ENCODE results near the gene C1orf174. TPM values are rescaled to one million over a fixed set of nuclear protein-coding genes. Genes with fewer than 3 reads are reported as not detected.

C1orf174 gene
- total RNA-seq, 1 experiment from 2014 or later: 41.2 TPM

DNA sequence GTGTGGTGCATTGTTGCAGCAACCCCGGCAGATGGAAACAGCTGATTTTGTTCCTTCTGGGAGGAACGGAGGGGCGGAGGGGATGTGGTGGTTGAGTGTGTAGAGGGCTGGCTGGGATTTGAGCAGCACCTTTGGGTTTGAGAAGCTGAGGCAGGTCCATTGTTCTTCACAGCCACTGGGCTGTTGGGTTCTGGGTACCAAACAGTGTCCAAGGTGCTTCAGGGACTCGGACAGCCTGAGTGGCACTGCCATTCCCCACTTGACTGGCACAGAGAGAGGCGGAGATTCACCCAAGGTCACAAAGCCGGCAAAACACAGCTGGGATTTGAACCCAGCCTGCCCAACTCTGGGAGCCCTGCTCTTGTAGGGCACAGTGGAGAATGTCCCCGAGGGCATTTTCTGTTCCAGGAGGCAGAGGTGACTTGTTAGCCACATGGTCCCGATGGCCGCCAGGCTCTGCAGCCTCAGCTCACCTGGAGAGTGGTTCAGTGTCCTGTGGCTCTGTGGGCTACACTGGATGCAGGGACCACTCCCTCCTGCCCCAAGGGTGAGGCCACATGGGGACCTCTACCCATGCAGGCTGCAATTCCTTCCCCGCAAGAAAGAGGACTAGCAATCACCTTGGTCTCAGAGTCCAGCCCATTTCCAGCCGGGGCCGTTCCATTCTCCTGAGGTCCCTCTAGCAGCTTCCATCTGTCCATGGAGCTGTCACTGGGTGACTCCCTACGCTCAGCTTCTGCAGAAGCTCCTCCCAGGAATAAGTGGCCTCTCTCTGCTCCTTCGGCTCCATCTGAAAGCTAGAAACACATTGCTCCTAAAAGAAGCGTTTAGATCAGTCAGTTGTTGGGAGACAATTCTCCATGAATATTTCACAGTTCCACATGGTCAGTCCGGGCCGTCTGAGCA, 31.2 kb upstream of the C1orf174 start:
- Histone ChIP-seq H3K27ac (ENCODE audit: low read length) (no peak overlapping the region), H3K27me3 (ENCODE audit: control insufficient read depth, insufficient read depth, low read length) (peaks cover 8% of the 10 kb centered on the region; the same call in 1 of the 2 replicates), H3K36me3 (ENCODE audit: control insufficient read depth, insufficient read depth, low read length) (no peaks in the 10 kb centered on the region), H3K4me1 (ENCODE audit: control insufficient read depth, insufficient read depth, low read length) (no peaks in the 10 kb centered on the region), H3K4me3 (ENCODE audit: low read depth in 2 of 2, low read length in 2 of 2) (no peak overlapping the region), H3K9me3 (ENCODE audit: control insufficient read depth, insufficient read depth, low read depth, low read length) (no peaks in the 10 kb centered on the region)
- no TSS peak for BruUV-seq (replicated peaks)
- ATAC-seq (no peak), DNase-seq (ENCODE audit: low read depth, low spot score) (no peak)
- intact Hi-C loops (cut with micrococcal nuclease; ENCODE audit: unreplicated experiment): no loop called here
- TF ChIP-seq, protein P1, sequence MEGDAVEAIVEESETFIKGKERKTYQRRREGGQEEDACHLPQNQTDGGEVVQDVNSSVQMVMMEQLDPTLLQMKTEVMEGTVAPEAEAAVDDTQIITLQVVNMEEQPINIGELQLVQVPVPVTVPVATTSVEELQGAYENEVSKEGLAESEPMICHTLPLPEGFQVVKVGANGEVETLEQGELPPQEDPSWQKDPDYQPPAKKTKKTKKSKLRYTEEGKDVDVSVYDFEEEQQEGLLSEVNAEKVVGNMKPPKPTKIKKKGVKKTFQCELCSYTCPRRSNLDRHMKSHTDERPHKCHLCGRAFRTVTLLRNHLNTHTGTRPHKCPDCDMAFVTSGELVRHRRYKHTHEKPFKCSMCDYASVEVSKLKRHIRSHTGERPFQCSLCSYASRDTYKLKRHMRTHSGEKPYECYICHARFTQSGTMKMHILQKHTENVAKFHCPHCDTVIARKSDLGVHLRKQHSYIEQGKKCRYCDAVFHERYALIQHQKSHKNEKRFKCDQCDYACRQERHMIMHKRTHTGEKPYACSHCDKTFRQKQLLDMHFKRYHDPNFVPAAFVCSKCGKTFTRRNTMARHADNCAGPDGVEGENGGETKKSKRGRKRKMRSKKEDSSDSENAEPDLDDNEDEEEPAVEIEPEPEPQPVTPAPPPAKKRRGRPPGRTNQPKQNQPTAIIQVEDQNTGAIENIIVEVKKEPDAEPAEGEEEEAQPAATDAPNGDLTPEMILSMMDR (IDR thresholded peaks at IDR 0.05): no peak
- TF ChIP-seq POLR2AphosphoS5 (IDR thresholded peaks at IDR 0.05; ENCODE audit: low read depth, low read length): no peak
- TF ChIP-seq, protein P2, sequence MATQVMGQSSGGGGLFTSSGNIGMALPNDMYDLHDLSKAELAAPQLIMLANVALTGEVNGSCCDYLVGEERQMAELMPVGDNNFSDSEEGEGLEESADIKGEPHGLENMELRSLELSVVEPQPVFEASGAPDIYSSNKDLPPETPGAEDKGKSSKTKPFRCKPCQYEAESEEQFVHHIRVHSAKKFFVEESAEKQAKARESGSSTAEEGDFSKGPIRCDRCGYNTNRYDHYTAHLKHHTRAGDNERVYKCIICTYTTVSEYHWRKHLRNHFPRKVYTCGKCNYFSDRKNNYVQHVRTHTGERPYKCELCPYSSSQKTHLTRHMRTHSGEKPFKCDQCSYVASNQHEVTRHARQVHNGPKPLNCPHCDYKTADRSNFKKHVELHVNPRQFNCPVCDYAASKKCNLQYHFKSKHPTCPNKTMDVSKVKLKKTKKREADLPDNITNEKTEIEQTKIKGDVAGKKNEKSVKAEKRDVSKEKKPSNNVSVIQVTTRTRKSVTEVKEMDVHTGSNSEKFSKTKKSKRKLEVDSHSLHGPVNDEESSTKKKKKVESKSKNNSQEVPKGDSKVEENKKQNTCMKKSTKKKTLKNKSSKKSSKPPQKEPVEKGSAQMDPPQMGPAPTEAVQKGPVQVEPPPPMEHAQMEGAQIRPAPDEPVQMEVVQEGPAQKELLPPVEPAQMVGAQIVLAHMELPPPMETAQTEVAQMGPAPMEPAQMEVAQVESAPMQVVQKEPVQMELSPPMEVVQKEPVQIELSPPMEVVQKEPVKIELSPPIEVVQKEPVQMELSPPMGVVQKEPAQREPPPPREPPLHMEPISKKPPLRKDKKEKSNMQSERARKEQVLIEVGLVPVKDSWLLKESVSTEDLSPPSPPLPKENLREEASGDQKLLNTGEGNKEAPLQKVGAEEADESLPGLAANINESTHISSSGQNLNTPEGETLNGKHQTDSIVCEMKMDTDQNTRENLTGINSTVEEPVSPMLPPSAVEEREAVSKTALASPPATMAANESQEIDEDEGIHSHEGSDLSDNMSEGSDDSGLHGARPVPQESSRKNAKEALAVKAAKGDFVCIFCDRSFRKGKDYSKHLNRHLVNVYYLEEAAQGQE (IDR thresholded peaks at IDR 0.05; ENCODE audit: insufficient read depth in 1 of 2, low read depth in 2 of 2, low read length in 1 of 2): no peak
- no peak for TF ChIP-seq SIN3A (IDR thresholded peaks at IDR 0.05; ENCODE audit: borderline replicate concordance, insufficient read depth, low read depth, low read length)
- TF ChIP-seq TCF7L2 (IDR thresholded peaks at IDR 0.05; ENCODE audit: low read depth, low read length): no peak
- in situ Hi-C loops (cut with HindIII; ENCODE audit: low pct_unique_long_range_greater_than_20kb, low sequenced_read_pairs): no loop called here
- POLR2A ChIA-PET: interaction anchor here (0.6 kb wide), 1 partner anchor 86 kb away, joined by 3 read pairs; no protein-coding TSS in a partner anchor
- CTCF ChIA-PET: no interaction called here

DNA sequence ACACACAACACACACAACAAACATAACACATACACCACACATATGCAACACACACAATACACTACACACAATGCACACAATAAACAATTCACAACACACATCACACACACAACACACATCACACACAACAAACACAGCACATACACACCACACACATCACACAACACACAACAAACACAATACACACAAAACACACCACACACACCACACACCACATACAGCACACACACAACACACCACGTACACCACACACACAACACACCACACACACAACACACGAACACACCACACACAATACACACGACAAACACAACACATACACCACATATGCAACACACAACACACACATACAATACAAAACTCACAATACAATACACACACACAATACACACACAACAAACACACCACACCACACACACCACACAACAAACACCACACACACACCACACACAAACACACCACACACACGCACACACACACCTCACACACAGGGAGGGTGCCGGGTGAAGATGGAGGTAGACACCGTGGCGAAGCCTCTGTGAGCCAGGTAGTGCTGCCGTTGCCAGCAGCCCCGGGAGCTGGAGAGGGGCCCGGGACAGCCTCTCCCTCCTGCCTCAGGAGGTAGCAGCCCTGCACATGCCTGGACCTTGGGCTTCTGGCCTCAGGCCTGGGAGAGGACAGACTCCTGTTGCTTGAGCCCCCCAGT, 30.4 kb upstream of the C1orf174 start:
- BruUV-seq (replicated peaks): no TSS peak
- Histone ChIP-seq H3K36me3 (ENCODE audit: control insufficient read depth, insufficient read depth, low read length) (no peaks in the 10 kb centered on the region), H3K4me3 (ENCODE audit: low read depth in 2 of 2, low read length in 2 of 2) (no peak overlapping the region), H3K4me1 (ENCODE audit: control insufficient read depth, insufficient read depth, low read length) (no peaks in the 10 kb centered on the region), H3K27me3 (ENCODE audit: control insufficient read depth, insufficient read depth, low read length) (peaks cover 8% of the 10 kb centered on the region; the same call in 1 of the 2 replicates), H3K9me3 (ENCODE audit: control insufficient read depth, insufficient read depth, low read depth, low read length) (no peaks in the 10 kb centered on the region), H3K27ac (ENCODE audit: low read length) (no peak overlapping the region)
- DNase-seq (ENCODE audit: low read depth, low spot score) (no peak), ATAC-seq (no peak)
- TF ChIP-seq SIN3A (IDR thresholded peaks at IDR 0.05; ENCODE audit: borderline replicate concordance, insufficient read depth, low read depth, low read length) (no peak), POLR2AphosphoS5 (IDR thresholded peaks at IDR 0.05; ENCODE audit: low read depth, low read length) (no peak), TCF7L2 (IDR thresholded peaks at IDR 0.05; ENCODE audit: low read depth, low read length) (no peak)
- TF ChIP-seq, protein P1 (IDR thresholded peaks at IDR 0.05): no peak
- TF ChIP-seq, protein P2 (IDR thresholded peaks at IDR 0.05; ENCODE audit: insufficient read depth in 1 of 2, low read depth in 2 of 2, low read length in 1 of 2): no peak
- in situ Hi-C loops (cut with HindIII; ENCODE audit: low pct_unique_long_range_greater_than_20kb, low sequenced_read_pairs) (no loop called here), intact Hi-C loops (cut with micrococcal nuclease; ENCODE audit: unreplicated experiment) (no loop called here)
- ChIA-PET CTCF (no interaction called here), POLR2A (interaction anchor here (0.6 kb wide), 1 partner anchor 87 kb away, joined by 3 read pairs; no protein-coding TSS in a partner anchor)

Data from Panc1 (cell line).